ENCODE measurements around the gene MYOM1.
"Not testable (repeated sequence)": the region's sequence is repeated elsewhere in the genome, so short reads cannot be mapped to it uniquely, and the experiment has no call there.

Gene MYOM1

GRCh38 chr18:3248658-3249359 lies 29.0 kb upstream of the MYOM1 start:
- DNase-seq (ENCODE audit: low read depth) = no peak

- DNase-seq (ENCODE audit: low read depth) = no peak
These were observed 28.4 kb upstream of the MYOM1 start for GRCh38 chr18:3248062-3248657.

- peak; percentile 94 for DNase-seq (ENCODE audit: low read depth)
These were observed 27.7 kb upstream of the MYOM1 start, which contains the start of gene MYL12A for GRCh38 chr18:3247240-3248061. TSS of gene MYL12A (plus strand) at chr18:3247801. CDS start at chr18:3253248, 5,447 bp downstream.

GRCh38 chr18:3246635-3247239 lies 27.0 kb upstream of the MYOM1 start:
- DNase-seq (ENCODE audit: low read depth) = no peak

- peak; percentile 65 for DNase-seq (ENCODE audit: low read depth)
These were observed 26.3 kb upstream of the MYOM1 start for GRCh38 chr18:3245853-3246634.

- no peak for DNase-seq (ENCODE audit: low read depth)
These were observed 25.4 kb upstream of the MYOM1 start for GRCh38 chr18:3245185-3245564.

GRCh38 chr18:3238742-3239141 lies 19.0 kb upstream of the MYOM1 start:
- no peak for DNase-seq (ENCODE audit: low read depth)

- no peak for DNase-seq (ENCODE audit: low read depth)
These were observed 16.7 kb upstream of the MYOM1 start for GRCh38 chr18:3236470-3236869.

- no peak for DNase-seq (ENCODE audit: low read depth)
These were observed 16.1 kb upstream of the MYOM1 start for GRCh38 chr18:3235846-3236245.

GRCh38 chr18:3234457-3234856 lies 14.7 kb upstream of the MYOM1 start:
- no peak for DNase-seq (ENCODE audit: low read depth)

- DNase-seq (ENCODE audit: low read depth) = no peak
These were observed 13.8 kb upstream of the MYOM1 start for GRCh38 chr18:3233433-3234168.

- no peak for DNase-seq (ENCODE audit: low read depth)
These were observed 13.2 kb upstream of the MYOM1 start for GRCh38 chr18:3233004-3233403.

GRCh38 chr18:3230401-3231334 lies 10.9 kb upstream of the MYOM1 start:
- DNase-seq (ENCODE audit: low read depth) = no peak

GRCh38 chr18:3226048-3226447 lies 6.3 kb upstream of the MYOM1 start:
- DNase-seq (ENCODE audit: low read depth) = no peak

GRCh38 chr18:3225588-3225987 lies 5.8 kb upstream of the MYOM1 start:
- DNase-seq (ENCODE audit: low read depth) = no peak

GRCh38 chr18:3224223-3224622 lies 4.5 kb upstream of the MYOM1 start:
- no peak for DNase-seq (ENCODE audit: low read depth)

- no peak for DNase-seq (ENCODE audit: low read depth)
These were observed 3.6 kb upstream of the MYOM1 start for GRCh38 chr18:3223356-3223755.

- DNase-seq (ENCODE audit: low read depth) = no peak
These were observed 1.7 kb upstream of the MYOM1 start for GRCh38 chr18:3221496-3221895.

GRCh38 chr18:3220868-3221267 lies 1.1 kb upstream of the MYOM1 start:
- DNase-seq (ENCODE audit: low read depth) = not testable (repeated sequence)

GRCh38 chr18:3219241-3219630 lies 532 bp downstream of the MYOM1 start:
- DNase-seq (ENCODE audit: low read depth) = no peak

All from GM04504 (cell line).